PC-9 (cell line): ENCODE results near the gene APBB1IP. TPM values are rescaled to one million over a fixed set of nuclear protein-coding genes. Genes with fewer than 3 reads are reported as not detected.

Experiments used
- BruUV-seq: library from RNA; stranded (reverse); fragments of 400-500 nt; replicated peaks from 2 replicates; lab custom pipeline; 2021; lab: Mats Ljungman, UMichigan
- CTCF ChIA-PET: fragments of 300-600 bp; sonication (Branson Sonifier 250); formaldehyde crosslinking; loops from one replicate; lab custom pipeline; 2022; ENCODE audit warnings: antibody characterized with exemption; lab: Charles Lee
- POLR2A ChIA-PET: fragments of 300-600 bp; sonication (Branson Sonifier 250); formaldehyde crosslinking; loops from one replicate; lab custom pipeline; 2022; ENCODE audit warnings: antibody characterized with exemption; ENCODE audit not compliant: unreplicated experiment; lab: Charles Lee
- DNase-seq, 2 experiments: peaks; one replicate each; pipeline versions ENCODE4 v3.0.0 to v3.0.0-alpha.2; 2015 to 2022; ENCODE audit warnings: mixed read lengths in 1 of 2
- H2AFZ ChIP-seq: fragments of 200-600 bp; sonication (generic); 2 replicates; pipeline ENCODE4 v1.8.1; 2017; ENCODE audit warnings: antibody characterized with exemption
- H3F3A ChIP-seq: fragments of 200-600 bp; sonication (generic); 2 replicates; pipeline ENCODE4 v1.8.1; 2017; ENCODE audit warnings: antibody characterized with exemption, mild to moderate bottlenecking, low read depth; ENCODE audit not compliant: insufficient read depth
- H3K27ac ChIP-seq: fragments of 200-600 bp; sonication (generic); 2 replicates; pipeline ENCODE4 v1.6.1; 2016; ENCODE audit warnings: mixed run types
- H3K27me3 ChIP-seq: fragments of 200-600 bp; sonication (generic); 2 replicates; pipeline ENCODE4 v1.6.1; 2016; ENCODE audit warnings: low read depth, mixed run types; ENCODE audit not compliant: insufficient read depth
- H3K36me3 ChIP-seq: fragments of 200-600 bp; sonication (generic); 2 replicates; pipeline ENCODE4 v1.6.1; 2016; ENCODE audit warnings: low read depth, mixed run types
- H3K4me1 ChIP-seq: fragments of 200-600 bp; sonication (generic); replicated peaks from 2 replicates; pipeline ENCODE4 v1.6.1; 2016; ENCODE audit warnings: mixed run types; ENCODE audit not compliant: insufficient read depth
- H3K4me2 ChIP-seq: fragments of 200-600 bp; sonication (generic); 2 replicates; pipeline ENCODE4 v1.6.1; 2017; ENCODE audit warnings: mixed run types
- H3K4me3 ChIP-seq: fragments of 200-600 bp; sonication (generic); 2 replicates; pipeline ENCODE4 v1.6.1; 2016; ENCODE audit warnings: mixed run types
- H3K79me2 ChIP-seq: fragments of 200-600 bp; sonication (generic); 2 replicates; pipeline ENCODE4 v1.6.1; 2017; ENCODE audit warnings: low read depth, mixed run types
- H3K9me2 ChIP-seq: fragments of 200-600 bp; sonication (generic); 2 replicates; pipeline ENCODE4 v1.8.1; 2017; ENCODE audit warnings: mild to moderate bottlenecking; ENCODE audit not compliant: insufficient read depth
- H3K9me3 ChIP-seq: fragments of 200-600 bp; sonication (generic); 2 replicates; pipeline ENCODE4 v1.8.1; 2016; ENCODE audit warnings: low read depth; ENCODE audit not compliant: insufficient read depth
- H4K20me1 ChIP-seq: fragments of 200-600 bp; sonication (generic); 2 replicates; pipeline ENCODE4 v1.8.1; 2017; ENCODE audit not compliant: insufficient read depth
- EZH2 ChIP-seq: fragments of 200-600 bp; sonication (generic); IDR thresholded peaks from 2 replicates; pipeline ENCODE4 v1.8.0; 2017; ENCODE audit warnings: antibody characterized with exemption, low read depth
- intact Hi-C: fragments of 100-400 bp; cut with micrococcal nuclease; formaldehyde crosslinking; loops from one replicate; pipeline ENCODE4 v1.10.0; 2022; ENCODE audit not compliant: unreplicated experiment
- total RNA-seq: library from RNA; stranded (reverse); gene quantifications from 2 replicates; pipeline ENCODE4 v1.2.3, GENCODE V29; 2021
- TF ChIP-seq, protein P1 (sequence below): fragments of 200-600 bp; sonication (generic); conservative IDR thresholded peaks from 2 replicates; pipeline ENCODE4 v1.6.1; 2017; ENCODE audit warnings: mixed run types, antibody characterized with exemption, mild to moderate bottlenecking, moderate library complexity

Gene APBB1IP
- total RNA-seq, 1 experiment from 2014 or later, result not detected

DNA sequence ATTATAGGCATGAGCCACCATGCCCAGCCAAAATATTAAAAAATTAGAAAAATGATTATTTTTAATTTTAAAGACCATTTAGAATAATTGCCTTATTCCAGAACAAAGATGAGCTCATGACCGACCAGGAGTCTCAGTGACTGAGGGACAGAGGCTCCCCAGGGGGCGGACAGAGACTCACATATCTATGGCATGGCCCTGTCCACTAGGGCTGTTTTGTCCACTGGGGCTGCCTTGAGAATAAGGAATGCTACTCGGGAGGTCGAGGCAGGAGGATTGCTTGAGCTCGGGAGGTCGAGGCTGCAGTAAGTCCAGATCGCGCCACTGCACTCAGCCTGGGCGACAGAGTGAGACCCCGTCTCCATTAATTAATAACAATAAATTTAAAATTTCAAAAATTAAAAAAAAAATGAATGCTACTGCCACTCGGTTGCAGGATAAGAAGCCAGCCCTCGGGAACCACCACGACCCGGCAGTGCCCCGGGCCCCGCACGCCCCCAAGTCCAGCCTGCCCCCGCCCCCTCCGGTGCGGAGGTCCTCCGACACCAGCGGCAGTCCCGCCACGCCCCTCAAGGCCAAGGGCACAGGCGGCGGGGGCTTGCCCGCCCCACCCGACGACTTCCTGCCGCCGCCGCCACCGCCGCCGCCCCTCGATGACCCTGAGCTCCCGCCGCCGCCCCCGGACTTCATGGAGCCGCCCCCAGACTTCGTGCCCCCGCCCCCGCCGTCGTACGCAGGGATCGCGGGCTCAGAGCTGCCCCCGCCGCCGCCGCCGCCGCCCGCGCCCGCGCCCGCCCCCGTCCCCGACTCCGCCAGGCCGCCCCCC lies 128.6 kb downstream of the APBB1IP start:
- Histone ChIP-seq H3K79me2 (no peaks in the 10 kb centered on the region), H3K36me3 (no peaks in the 10 kb centered on the region), H3K4me3 (no peak overlapping the region), H4K20me1 (no peaks in the 10 kb centered on the region), H3K4me2 (no peak overlapping the region), H3K27me3 (peaks cover 10% of the 10 kb centered on the region; the same call in 1 of the 2 replicates), H2AFZ (no peak overlapping the region), H3K27ac (no peak overlapping the region), H3K9me3 (no peaks in the 10 kb centered on the region), H3K4me1 (no peaks in the 10 kb centered on the region), H3F3A (no peaks in the 10 kb centered on the region), H3K9me2 (no peaks in the 10 kb centered on the region)
- TF ChIP-seq EZH2, result no peak
- TF ChIP-seq, protein P1, sequence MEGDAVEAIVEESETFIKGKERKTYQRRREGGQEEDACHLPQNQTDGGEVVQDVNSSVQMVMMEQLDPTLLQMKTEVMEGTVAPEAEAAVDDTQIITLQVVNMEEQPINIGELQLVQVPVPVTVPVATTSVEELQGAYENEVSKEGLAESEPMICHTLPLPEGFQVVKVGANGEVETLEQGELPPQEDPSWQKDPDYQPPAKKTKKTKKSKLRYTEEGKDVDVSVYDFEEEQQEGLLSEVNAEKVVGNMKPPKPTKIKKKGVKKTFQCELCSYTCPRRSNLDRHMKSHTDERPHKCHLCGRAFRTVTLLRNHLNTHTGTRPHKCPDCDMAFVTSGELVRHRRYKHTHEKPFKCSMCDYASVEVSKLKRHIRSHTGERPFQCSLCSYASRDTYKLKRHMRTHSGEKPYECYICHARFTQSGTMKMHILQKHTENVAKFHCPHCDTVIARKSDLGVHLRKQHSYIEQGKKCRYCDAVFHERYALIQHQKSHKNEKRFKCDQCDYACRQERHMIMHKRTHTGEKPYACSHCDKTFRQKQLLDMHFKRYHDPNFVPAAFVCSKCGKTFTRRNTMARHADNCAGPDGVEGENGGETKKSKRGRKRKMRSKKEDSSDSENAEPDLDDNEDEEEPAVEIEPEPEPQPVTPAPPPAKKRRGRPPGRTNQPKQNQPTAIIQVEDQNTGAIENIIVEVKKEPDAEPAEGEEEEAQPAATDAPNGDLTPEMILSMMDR, result no peak
- BruUV-seq, result no TSS peak
- no peak for DNase-seq
- POLR2A ChIA-PET, result no interaction called here
- CTCF ChIA-PET, result no interaction called here
- intact Hi-C loops, result no loop called here

DNA sequence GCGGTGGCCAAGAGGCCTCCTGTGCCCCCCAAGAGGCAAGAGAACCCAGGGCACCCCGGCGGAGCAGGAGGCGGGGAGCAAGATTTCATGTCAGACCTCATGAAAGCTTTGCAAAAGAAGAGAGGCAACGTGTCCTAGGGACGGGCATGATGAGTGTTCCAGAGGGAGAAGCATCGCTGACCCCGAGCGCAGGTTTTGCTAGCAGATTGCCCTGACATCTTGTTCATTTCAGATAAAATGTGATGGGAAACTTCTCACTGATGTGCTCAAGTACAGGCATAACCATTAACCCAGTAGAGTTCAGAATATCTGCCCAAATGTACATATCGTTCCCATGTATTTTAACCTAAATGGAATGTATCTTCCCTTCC lies 129.2 kb downstream of the APBB1IP start:
- H3K4me1 ChIP-seq, result no peaks in the 10 kb centered on the region
- H3K27me3 ChIP-seq, result peaks cover 5% of the 10 kb centered on the region; the same call in 1 of the 2 replicates
- H3K27ac ChIP-seq, result no peak overlapping the region
- DNase-seq, result no peak
- ChIA-PET POLR2A (no interaction called here), CTCF (no interaction called here)
- TF ChIP-seq, protein P1, result no peak
- no peak for TF ChIP-seq EZH2
- no peak overlapping the region for H3K4me3 ChIP-seq
- H2AFZ ChIP-seq, result no peak overlapping the region
- no peaks in the 10 kb centered on the region for H3K36me3 ChIP-seq
- no peak overlapping the region for H3K4me2 ChIP-seq
- intact Hi-C loops, result no loop called here
- BruUV-seq, result no TSS peak
- H4K20me1 ChIP-seq, result no peaks in the 10 kb centered on the region
- no peaks in the 10 kb centered on the region for H3F3A ChIP-seq
- H3K79me2 ChIP-seq, result no peaks in the 10 kb centered on the region
- H3K9me2 ChIP-seq, result no peaks in the 10 kb centered on the region
- no peaks in the 10 kb centered on the region for H3K9me3 ChIP-seq

DNA sequence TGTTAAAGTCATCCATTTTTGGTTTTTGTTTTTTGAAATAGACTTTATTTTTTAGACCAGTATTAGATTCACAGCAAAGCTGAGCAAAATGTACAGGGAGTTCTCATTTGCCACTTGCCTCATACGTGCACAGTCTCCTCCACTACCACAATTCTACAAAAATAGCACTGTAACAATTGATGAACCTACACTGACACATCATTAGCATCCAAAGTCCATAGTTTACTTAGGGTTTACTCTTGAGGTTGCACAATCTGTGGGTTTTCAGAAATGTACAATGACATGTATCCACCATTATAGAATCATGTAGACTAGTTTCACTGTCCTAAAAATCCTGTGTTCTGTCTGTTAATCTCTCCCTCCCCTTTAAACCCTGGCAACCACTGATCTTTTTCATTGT lies 133.5 kb downstream of the APBB1IP start:
- no peaks in the 10 kb centered on the region for H3K79me2 ChIP-seq
- no peaks in the 10 kb centered on the region for H3F3A ChIP-seq
- no peaks in the 10 kb centered on the region for H3K27me3 ChIP-seq
- H4K20me1 ChIP-seq, result no peaks in the 10 kb centered on the region
- no peaks in the 10 kb centered on the region for H3K9me3 ChIP-seq
- DNase-seq, result no peak
- ChIA-PET POLR2A (no interaction called here), CTCF (no interaction called here)
- no peaks in the 10 kb centered on the region for H3K9me2 ChIP-seq
- intact Hi-C loops, result no loop called here
- no peak overlapping the region for H3K27ac ChIP-seq
- no TSS peak for BruUV-seq
- TF ChIP-seq EZH2, result no peak
- TF ChIP-seq, protein P1, result no peak
- no peak overlapping the region for H3K4me2 ChIP-seq
- no peak overlapping the region for H2AFZ ChIP-seq
- no peaks in the 10 kb centered on the region for H3K4me1 ChIP-seq
- H3K36me3 ChIP-seq, result no peaks in the 10 kb centered on the region
- H3K4me3 ChIP-seq, result no peak overlapping the region
